Vagina (tissue), 2 donors: ENCODE results near the gene KATNB1. TPM values are rescaled to one million over a fixed set of nuclear protein-coding genes. Genes with fewer than 3 reads are reported as not detected.

Experiments
- DNase-seq, 2 donors: peaks; one replicate each; pipeline ENCODE4 v3.0.0-alpha.2; 2017; ENCODE audit errors: extremely low spot score in 2 of 2
- H3K27ac ChIP-seq: fragments of 200-600 bp; sonication (generic); one replicate; pipeline ENCODE4 v1.5.1; 2019
- H3K27me3 ChIP-seq: fragments of 200-600 bp; sonication (generic); one replicate; pipeline ENCODE4 v1.5.1; 2019
- H3K36me3 ChIP-seq, 2 donors: fragments of 200-600 bp; sonication (generic); one replicate each; pipeline ENCODE4 v1.5.1; 2017 to 2019
- H3K4me1 ChIP-seq: fragments of 200-600 bp; sonication (generic); one replicate; pipeline ENCODE4 v1.5.1; 2019
- H3K4me3 ChIP-seq, 2 donors: fragments of 200-600 bp; sonication (generic); 1 replicate in 1 of 2; 2 replicates in 1 of 2; pipeline ENCODE4 v1.5.1; 2016 to 2019
- H3K9me3 ChIP-seq: fragments of 200-600 bp; sonication (generic); one replicate; pipeline ENCODE4 v1.5.1; 2019
- CTCF ChIP-seq, 3 experiments: fragments of 450-650 bp in 2 of 3; fragments of 200-600 bp in 1 of 3; sonication (generic) in 1 of 3; IDR thresholded peaks; one replicate each; pipeline ENCODE4 v1.5.1; 2017 to 2019; ENCODE audit warnings: antibody characterized with exemption in 3 of 3, mild to moderate bottlenecking in 2 of 3, moderate library complexity in 2 of 3
- POLR2A ChIP-seq, 2 donors: fragments of 450-650 bp; IDR thresholded peaks; one replicate each; pipeline ENCODE4 v1.6.1; 2017; ENCODE audit warnings: antibody characterized with exemption in 2 of 2, mild to moderate bottlenecking in 2 of 2, moderate library complexity in 2 of 2
- POLR2AphosphoS5 ChIP-seq, 2 donors: sonication (generic); formaldehyde crosslinking; IDR thresholded peaks; one replicate each; pipeline ENCODE4 v1.9.0; 2017; ENCODE audit warnings: antibody characterized with exemption in 2 of 2, mild to moderate bottlenecking in 2 of 2, low read depth in 1 of 2; ENCODE audit not compliant: insufficient read depth in 1 of 2
- intact Hi-C: fragments of 100-400 bp; cut with DNase I; formaldehyde crosslinking; loops from one replicate; pipeline ENCODE4 v1.15.1; 2023
- total RNA-seq: library from RNA; depleted of rRNA; stranded (reverse); fragments of >200 nt; gene quantifications from one replicate; pipeline ENCODE4 v1.2.3, GENCODE V29; 2016

The KATNB1 gene
- total RNA-seq, 1 donor from 2014 or later, result 23.6 TPM

GRCh38 chr16:57764341-57765159 is 29.0 kb downstream of the KATNB1 start:
- H3K27me3 ChIP-seq, result no peaks in the 10 kb centered on the region
- H3K4me3 ChIP-seq, result no peak overlapping the region
- intact Hi-C loops, result no loop called here
- peaks cover 8% of the 10 kb centered on the region for H3K4me1 ChIP-seq
- no peak for DNase-seq
- no peaks in the 10 kb centered on the region for H3K9me3 ChIP-seq
- H3K27ac ChIP-seq, result no peak overlapping the region
- no peak for TF ChIP-seq POLR2AphosphoS5 (IDR thresholded peaks at IDR 0.05; ENCODE audit: insufficient read depth in 1 of 2, low read depth in 1 of 2)
- H3K36me3 ChIP-seq, result peaks cover 0 to 15% of the 10 kb centered on the region in 2 donors

- Histone ChIP-seq H3K27me3 (no peaks in the 10 kb centered on the region), H3K9me3 (no peaks in the 10 kb centered on the region), H3K36me3 (peaks cover 0 to 22% of the 10 kb centered on the region in 2 donors), H3K4me1 (peaks cover 8% of the 10 kb centered on the region), H3K4me3 (no peak overlapping the region), H3K27ac (no peak overlapping the region)
- intact Hi-C loops, result no loop called here
- no peak for DNase-seq
- no peak for TF ChIP-seq CTCF (IDR thresholded peaks at IDR 0.05)
- no peak for TF ChIP-seq POLR2AphosphoS5 (IDR thresholded peaks at IDR 0.05; ENCODE audit: insufficient read depth in 1 of 2, low read depth in 1 of 2)
- TF ChIP-seq POLR2A (IDR thresholded peaks at IDR 0.05), result no peak
Measured at GRCh38 chr16:57765160-57765728, 29.7 kb downstream of the KATNB1 start.

- TF ChIP-seq POLR2AphosphoS5 (IDR thresholded peaks at IDR 0.05; ENCODE audit: insufficient read depth in 1 of 2, low read depth in 1 of 2) (no peak), POLR2A (IDR thresholded peaks at IDR 0.05) (no peak), CTCF (IDR thresholded peaks at IDR 0.05) (no peak)
- Histone ChIP-seq H3K4me1 (peaks cover 8% of the 10 kb centered on the region), H3K4me3 (no peak overlapping the region), H3K36me3 (peaks cover 0 to 31% of the 10 kb centered on the region in 2 donors), H3K27me3 (no peaks in the 10 kb centered on the region), H3K27ac (no peak overlapping the region), H3K9me3 (no peaks in the 10 kb centered on the region)
- no peak for DNase-seq
- intact Hi-C loops, result no loop called here
Measured at GRCh38 chr16:57766714-57767348, 31.3 kb downstream of the KATNB1 start.

GRCh38 chr16:57769541-57770145 is 34.1 kb downstream of the KATNB1 start:
- no peak overlapping the region for H3K27ac ChIP-seq
- TF ChIP-seq POLR2AphosphoS5 (IDR thresholded peaks at IDR 0.05; ENCODE audit: insufficient read depth in 1 of 2, low read depth in 1 of 2) (no peak), CTCF (IDR thresholded peaks at IDR 0.05) (no peak), POLR2A (IDR thresholded peaks at IDR 0.05) (no peak)
- peaks cover 0 to 31% of the 10 kb centered on the region in 2 donors for H3K36me3 ChIP-seq
- no peaks in the 10 kb centered on the region for H3K9me3 ChIP-seq
- intact Hi-C loops, result no loop called here
- no peak overlapping the region for H3K4me3 ChIP-seq
- H3K4me1 ChIP-seq, result peaks cover under 1% of the 10 kb centered on the region
- H3K27me3 ChIP-seq, result no peaks in the 10 kb centered on the region
- DNase-seq, result no peak

GRCh38 chr16:57770361-57770760 is 34.8 kb downstream of the KATNB1 start:
- intact Hi-C loops, result no loop called here
- Histone ChIP-seq H3K27ac (no peak overlapping the region), H3K4me1 (no peaks in the 10 kb centered on the region), H3K4me3 (no peak overlapping the region), H3K36me3 (peaks cover 0 to 36% of the 10 kb centered on the region in 2 donors), H3K9me3 (no peaks in the 10 kb centered on the region), H3K27me3 (no peaks in the 10 kb centered on the region)
- DNase-seq, result no peak
- no peak for TF ChIP-seq CTCF (IDR thresholded peaks at IDR 0.05)
